ENCODE results near the gene SLC25A26.

GRCh38 chr3:66314455-66314854 lies 93.7 kb downstream of the SLC25A26 start:
- TF ChIP-seq, protein P1, sequence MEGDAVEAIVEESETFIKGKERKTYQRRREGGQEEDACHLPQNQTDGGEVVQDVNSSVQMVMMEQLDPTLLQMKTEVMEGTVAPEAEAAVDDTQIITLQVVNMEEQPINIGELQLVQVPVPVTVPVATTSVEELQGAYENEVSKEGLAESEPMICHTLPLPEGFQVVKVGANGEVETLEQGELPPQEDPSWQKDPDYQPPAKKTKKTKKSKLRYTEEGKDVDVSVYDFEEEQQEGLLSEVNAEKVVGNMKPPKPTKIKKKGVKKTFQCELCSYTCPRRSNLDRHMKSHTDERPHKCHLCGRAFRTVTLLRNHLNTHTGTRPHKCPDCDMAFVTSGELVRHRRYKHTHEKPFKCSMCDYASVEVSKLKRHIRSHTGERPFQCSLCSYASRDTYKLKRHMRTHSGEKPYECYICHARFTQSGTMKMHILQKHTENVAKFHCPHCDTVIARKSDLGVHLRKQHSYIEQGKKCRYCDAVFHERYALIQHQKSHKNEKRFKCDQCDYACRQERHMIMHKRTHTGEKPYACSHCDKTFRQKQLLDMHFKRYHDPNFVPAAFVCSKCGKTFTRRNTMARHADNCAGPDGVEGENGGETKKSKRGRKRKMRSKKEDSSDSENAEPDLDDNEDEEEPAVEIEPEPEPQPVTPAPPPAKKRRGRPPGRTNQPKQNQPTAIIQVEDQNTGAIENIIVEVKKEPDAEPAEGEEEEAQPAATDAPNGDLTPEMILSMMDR (IDR thresholded peaks at IDR 0.05), result no peak
- TF ChIP-seq POLR2A (IDR thresholded peaks at IDR 0.05) (no peak), POLR2AphosphoS5 (IDR thresholded peaks at IDR 0.05) (no peak)

Data from gastroesophageal sphincter (tissue), 3 donors.